Esophagus squamous epithelium (tissue), 4 donors: ENCODE data around the gene GRIK1.

Experiments
- POLR2A ChIP-seq, 4 donors: fragments of 450-650 bp; IDR thresholded peaks; one replicate each; pipeline ENCODE4 v1.6.1; 2017; ENCODE audit warnings: antibody characterized with exemption in 4 of 4, mild to moderate bottlenecking in 4 of 4, moderate library complexity in 3 of 4
- TF ChIP-seq, protein P1 (sequence below), 6 experiments: fragments of 450-650 bp in 4 of 6; fragments of 200-600 bp in 2 of 6; sonication (generic) in 2 of 6; IDR thresholded peaks; one replicate each; pipeline ENCODE4 v1.5.1; 2016 to 2019; ENCODE audit warnings: antibody characterized with exemption in 6 of 6, mild to moderate bottlenecking in 4 of 6, moderate library complexity in 4 of 6

DNA sequence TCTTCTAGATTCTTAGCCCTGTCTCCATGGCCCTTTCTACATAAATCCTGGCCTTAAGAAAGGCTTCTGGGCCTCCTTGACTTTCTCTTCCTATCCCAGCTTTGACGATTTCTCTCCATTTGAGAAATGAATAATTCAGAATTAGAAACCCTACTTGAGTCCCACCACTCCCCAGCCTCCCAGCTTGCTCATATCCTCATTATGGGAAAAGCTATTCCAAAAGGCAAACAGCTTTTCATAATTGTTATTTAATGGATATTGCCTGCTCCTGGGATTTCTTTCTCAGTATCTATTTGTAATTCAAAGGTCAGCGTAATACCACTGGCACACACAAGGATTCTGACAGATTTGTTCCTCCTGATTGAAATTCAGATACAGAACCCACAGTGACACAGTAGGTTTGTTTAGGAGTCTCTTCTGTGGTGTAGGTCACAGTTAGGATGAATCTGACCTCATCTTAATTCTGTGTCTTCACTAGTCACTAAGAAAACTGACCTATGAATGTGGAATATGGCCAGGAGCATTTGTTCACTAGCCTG, 121.3 kb downstream of the GRIK1 start:
- TF ChIP-seq, protein P1, sequence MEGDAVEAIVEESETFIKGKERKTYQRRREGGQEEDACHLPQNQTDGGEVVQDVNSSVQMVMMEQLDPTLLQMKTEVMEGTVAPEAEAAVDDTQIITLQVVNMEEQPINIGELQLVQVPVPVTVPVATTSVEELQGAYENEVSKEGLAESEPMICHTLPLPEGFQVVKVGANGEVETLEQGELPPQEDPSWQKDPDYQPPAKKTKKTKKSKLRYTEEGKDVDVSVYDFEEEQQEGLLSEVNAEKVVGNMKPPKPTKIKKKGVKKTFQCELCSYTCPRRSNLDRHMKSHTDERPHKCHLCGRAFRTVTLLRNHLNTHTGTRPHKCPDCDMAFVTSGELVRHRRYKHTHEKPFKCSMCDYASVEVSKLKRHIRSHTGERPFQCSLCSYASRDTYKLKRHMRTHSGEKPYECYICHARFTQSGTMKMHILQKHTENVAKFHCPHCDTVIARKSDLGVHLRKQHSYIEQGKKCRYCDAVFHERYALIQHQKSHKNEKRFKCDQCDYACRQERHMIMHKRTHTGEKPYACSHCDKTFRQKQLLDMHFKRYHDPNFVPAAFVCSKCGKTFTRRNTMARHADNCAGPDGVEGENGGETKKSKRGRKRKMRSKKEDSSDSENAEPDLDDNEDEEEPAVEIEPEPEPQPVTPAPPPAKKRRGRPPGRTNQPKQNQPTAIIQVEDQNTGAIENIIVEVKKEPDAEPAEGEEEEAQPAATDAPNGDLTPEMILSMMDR (IDR thresholded peaks at IDR 0.05), result no peak
- TF ChIP-seq POLR2A (IDR thresholded peaks at IDR 0.05), result no peak
